ENCODE measurements around the gene LMTK2. TPM values are rescaled to one million over a fixed set of nuclear protein-coding genes. Genes with fewer than 3 reads are reported as not detected.

Gene LMTK2
- total RNA-seq, 1 donor from 2014 or later, result 15.1 TPM

- no peak overlapping the region for H3K4me3 Mint-ChIP-seq
- no peaks in the 10 kb centered on the region for H3K9me3 Mint-ChIP-seq
- H3K36me3 Mint-ChIP-seq (ENCODE audit: low read depth), result peaks cover 27% of the 10 kb centered on the region
- no peak overlapping the region for H3K27ac Mint-ChIP-seq
- H3K4me1 Mint-ChIP-seq, result peaks cover 3% of the 10 kb centered on the region
- intact Hi-C loops (cut with micrococcal nuclease), result no loop called here
- DNase-seq, result no peak
- H3K27me3 Mint-ChIP-seq, result no peaks in the 10 kb centered on the region
These were observed 117.4 kb downstream of the LMTK2 start for GRCh38 chr7:98223898-98224700.

DNA sequence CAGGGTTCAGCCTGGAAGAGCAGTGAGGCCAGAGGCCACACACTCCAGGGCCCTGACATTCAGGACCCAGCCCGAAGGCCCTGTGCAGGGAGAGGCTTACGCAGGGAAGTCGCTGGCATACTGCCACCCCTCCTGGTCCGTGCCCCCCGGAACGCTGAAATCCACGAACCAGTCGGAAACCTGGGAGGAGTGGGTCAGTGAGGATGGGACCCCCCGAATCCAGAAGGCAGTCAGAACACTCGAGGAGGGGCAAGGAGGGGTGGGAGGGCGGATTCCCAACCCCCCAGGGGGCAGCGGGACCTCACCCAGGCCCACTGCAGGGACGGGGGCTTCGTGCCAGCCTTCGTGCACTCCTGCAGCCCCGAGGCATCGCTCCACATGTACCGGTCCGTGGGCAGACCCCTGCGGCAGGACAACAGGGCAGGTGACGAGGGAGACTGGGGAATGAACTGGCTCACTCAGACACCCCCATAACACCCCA is 118.1 kb downstream of the LMTK2 start:
- Mint-ChIP-seq H3K4me3 (no peak overlapping the region), H3K27ac (no peak overlapping the region), H3K9me3 (no peaks in the 10 kb centered on the region), H3K4me1 (no peaks in the 10 kb centered on the region), H3K27me3 (no peaks in the 10 kb centered on the region), H3K36me3 (ENCODE audit: low read depth) (peaks cover 24% of the 10 kb centered on the region)
- intact Hi-C loops (cut with micrococcal nuclease), result no loop called here
- no peak for DNase-seq

GRCh38 chr7:98225913-98226614 is 119.4 kb downstream of the LMTK2 start:
- H3K4me1 Mint-ChIP-seq, result no peaks in the 10 kb centered on the region
- no peak for DNase-seq
- intact Hi-C loops (cut with micrococcal nuclease), result no loop called here
- no peak overlapping the region for H3K27ac Mint-ChIP-seq
- H3K27me3 Mint-ChIP-seq, result no peaks in the 10 kb centered on the region
- no peak overlapping the region for H3K4me3 Mint-ChIP-seq
- H3K9me3 Mint-ChIP-seq, result no peaks in the 10 kb centered on the region
- H3K36me3 Mint-ChIP-seq (ENCODE audit: low read depth), result peaks cover 27% of the 10 kb centered on the region

DNA sequence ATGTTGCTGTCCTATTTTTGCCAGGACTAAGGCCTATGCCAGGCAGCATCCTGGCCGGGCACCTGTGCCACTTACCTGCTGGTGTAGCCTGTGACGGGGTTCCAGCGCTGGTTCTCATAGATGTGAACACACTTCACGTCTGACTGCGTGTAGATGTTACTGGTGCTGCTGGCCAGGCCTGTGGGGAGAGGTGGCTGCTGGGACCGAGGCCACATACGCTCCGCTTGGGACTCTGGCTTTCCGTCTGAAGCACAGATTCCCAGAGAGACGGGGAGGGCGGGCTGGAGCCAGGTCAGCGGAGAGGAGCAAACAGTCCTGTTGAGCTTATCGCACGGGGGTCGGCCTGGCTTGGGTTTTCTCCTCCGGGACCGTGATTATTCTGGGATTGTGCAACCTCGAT is 121.3 kb downstream of the LMTK2 start:
- H3K9me3 Mint-ChIP-seq, result no peaks in the 10 kb centered on the region
- no peaks in the 10 kb centered on the region for H3K4me1 Mint-ChIP-seq
- H3K4me3 Mint-ChIP-seq, result no peak overlapping the region

GRCh38 chr7:98228801-98229200 is 122.1 kb downstream of the LMTK2 start:
- H3K36me3 Mint-ChIP-seq (ENCODE audit: low read depth), result peaks cover 20% of the 10 kb centered on the region
- DNase-seq, result no peak
- no peak overlapping the region for H3K27ac Mint-ChIP-seq
- H3K4me3 Mint-ChIP-seq, result no peak overlapping the region
- H3K27me3 Mint-ChIP-seq, result no peaks in the 10 kb centered on the region
- intact Hi-C loops (cut with micrococcal nuclease), result no loop called here
- no peaks in the 10 kb centered on the region for H3K9me3 Mint-ChIP-seq
- no peaks in the 10 kb centered on the region for H3K4me1 Mint-ChIP-seq

More for the DNA sequence above, 121.3 kb downstream of the LMTK2 start:
- H3K36me3 Mint-ChIP-seq (ENCODE audit: low read depth), result peaks cover 21% of the 10 kb centered on the region
- no peak for DNase-seq
- H3K27me3 Mint-ChIP-seq, result no peaks in the 10 kb centered on the region
- no peak overlapping the region for H3K27ac Mint-ChIP-seq
- intact Hi-C loops (cut with micrococcal nuclease), result no loop called here

GRCh38 chr7:98229441-98229840 is 122.8 kb downstream of the LMTK2 start:
- no peak overlapping the region for H3K4me3 Mint-ChIP-seq
- no peak overlapping the region for H3K27ac Mint-ChIP-seq
- H3K9me3 Mint-ChIP-seq, result no peaks in the 10 kb centered on the region
- H3K36me3 Mint-ChIP-seq (ENCODE audit: low read depth), result peaks cover 22% of the 10 kb centered on the region
- intact Hi-C loops (cut with micrococcal nuclease), result no loop called here
- H3K27me3 Mint-ChIP-seq, result no peaks in the 10 kb centered on the region
- no peak for DNase-seq
- no peaks in the 10 kb centered on the region for H3K4me1 Mint-ChIP-seq

DNA sequence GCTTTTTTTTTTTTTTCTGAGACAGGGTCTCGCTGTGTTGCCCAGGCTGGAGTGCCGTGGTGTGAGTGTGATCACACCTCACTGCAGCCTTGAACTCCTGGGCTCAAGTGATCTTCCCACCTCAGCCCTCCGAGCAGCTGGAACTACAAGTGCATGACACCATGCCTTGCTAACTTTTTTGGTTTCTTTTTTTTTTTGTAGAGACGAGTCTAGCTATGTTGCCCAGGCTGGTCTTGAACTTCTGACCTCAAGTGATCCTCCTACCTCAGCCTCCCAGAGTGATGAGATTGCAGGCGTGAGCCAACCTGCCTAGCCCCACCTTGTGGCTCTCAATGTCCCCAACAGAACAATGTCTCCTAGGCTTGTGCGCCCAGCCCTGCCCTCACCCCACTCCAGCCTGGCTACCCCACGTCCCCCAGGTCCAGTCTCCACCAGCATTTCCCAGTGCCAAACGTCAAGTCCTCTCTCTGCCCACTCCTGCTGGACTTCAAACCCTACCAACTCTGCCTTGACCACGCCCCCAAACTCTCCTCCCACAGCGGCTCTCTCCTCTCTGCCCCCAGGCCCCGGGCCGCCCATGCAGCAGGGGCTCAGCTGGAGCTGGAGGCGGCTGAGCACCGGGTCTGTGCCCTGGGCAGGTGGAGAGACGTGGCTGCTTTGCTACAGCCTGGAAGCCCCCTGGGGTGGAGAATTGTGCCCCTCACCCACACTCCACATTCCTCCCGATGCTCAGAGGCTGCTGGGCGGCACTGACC is 123.5 kb downstream of the LMTK2 start:
- intact Hi-C loops (cut with micrococcal nuclease), result no loop called here
- peaks cover 27% of the 10 kb centered on the region for H3K36me3 Mint-ChIP-seq (ENCODE audit: low read depth)
- H3K27ac Mint-ChIP-seq, result no peak overlapping the region

DNA sequence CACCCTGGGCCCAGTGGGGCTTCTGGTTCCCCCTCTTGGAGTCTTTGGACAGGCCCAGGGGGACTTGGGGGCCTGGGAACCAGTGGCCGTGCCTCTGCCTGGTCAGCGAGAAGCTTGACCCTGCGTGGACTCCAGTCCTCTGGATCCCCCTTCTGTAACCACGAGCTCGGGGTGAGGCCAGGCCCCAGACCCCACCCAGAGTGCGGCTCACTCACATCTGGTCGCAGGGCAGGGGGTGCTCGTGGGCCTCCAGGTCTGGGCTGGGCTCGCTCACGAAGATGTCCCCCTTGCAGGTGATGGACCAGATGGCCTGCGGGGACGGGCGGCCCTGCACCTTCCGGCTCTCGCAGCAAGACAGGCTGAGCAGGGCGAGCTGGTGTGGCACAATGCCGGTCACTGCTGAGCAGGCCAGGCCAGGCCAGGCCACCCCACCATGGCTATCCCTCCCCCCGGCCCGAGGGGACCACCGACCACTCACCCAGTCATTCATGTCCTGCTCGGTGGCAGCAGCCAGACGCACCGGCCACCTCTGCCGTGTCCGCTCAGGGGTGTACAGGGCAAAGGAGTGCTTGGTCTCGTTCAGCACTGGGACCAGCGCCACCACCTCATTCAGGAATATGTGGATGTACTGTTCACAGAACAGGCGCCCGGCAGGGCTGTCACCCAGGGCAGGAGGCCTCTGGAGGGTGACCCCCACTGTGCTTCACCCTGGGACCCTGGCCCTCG is 124.2 kb downstream of the LMTK2 start:
- Mint-ChIP-seq H3K4me3 (no peak overlapping the region), H3K9me3 (no peaks in the 10 kb centered on the region), H3K4me1 (no peaks in the 10 kb centered on the region), H3K36me3 (ENCODE audit: low read depth) (peaks cover 27% of the 10 kb centered on the region), H3K27me3 (no peaks in the 10 kb centered on the region), H3K27ac (no peak overlapping the region)
- no peak for DNase-seq
- intact Hi-C loops (cut with micrococcal nuclease), result no loop called here

More for the DNA sequence above, 123.5 kb downstream of the LMTK2 start:
- H3K4me1 Mint-ChIP-seq, result no peaks in the 10 kb centered on the region
- no peaks in the 10 kb centered on the region for H3K9me3 Mint-ChIP-seq
- no peak for DNase-seq
- H3K4me3 Mint-ChIP-seq, result no peak overlapping the region
- no peaks in the 10 kb centered on the region for H3K27me3 Mint-ChIP-seq

GRCh38 chr7:98231493-98232262 is 125.0 kb downstream of the LMTK2 start:
- Mint-ChIP-seq H3K9me3 (no peaks in the 10 kb centered on the region), H3K27me3 (no peaks in the 10 kb centered on the region), H3K4me3 (no peak overlapping the region), H3K4me1 (no peaks in the 10 kb centered on the region), H3K27ac (no peak overlapping the region), H3K36me3 (ENCODE audit: low read depth) (peaks cover 25% of the 10 kb centered on the region)
- intact Hi-C loops (cut with micrococcal nuclease), result no loop called here
- no peak for DNase-seq

DNA sequence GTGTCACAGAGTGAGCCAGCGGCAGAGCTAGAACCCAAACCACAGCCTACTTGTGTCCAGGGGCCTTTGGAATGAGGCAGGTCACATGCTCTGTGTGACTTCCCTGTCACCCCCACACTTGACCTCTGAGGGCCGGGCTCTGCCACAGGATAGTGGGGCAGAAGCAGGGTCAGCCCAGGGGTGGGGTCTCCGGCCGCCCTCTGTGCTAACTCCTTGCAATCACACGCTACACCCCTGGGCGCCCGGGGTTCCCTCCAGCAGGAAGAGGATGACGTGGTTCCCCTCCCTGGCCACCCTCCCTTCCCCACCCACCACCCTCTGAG is 125.6 kb downstream of the LMTK2 start:
- Mint-ChIP-seq H3K9me3 (no peaks in the 10 kb centered on the region), H3K27me3 (no peaks in the 10 kb centered on the region), H3K27ac (no peak overlapping the region), H3K4me3 (no peak overlapping the region), H3K4me1 (no peaks in the 10 kb centered on the region), H3K36me3 (ENCODE audit: low read depth) (peaks cover 26% of the 10 kb centered on the region)
- no peak for DNase-seq
- intact Hi-C loops (cut with micrococcal nuclease), result no loop called here

- intact Hi-C loops (cut with micrococcal nuclease), result no loop called here
- H3K27ac Mint-ChIP-seq, result no peak overlapping the region
- H3K36me3 Mint-ChIP-seq (ENCODE audit: low read depth), result peaks cover 24% of the 10 kb centered on the region
These were observed 126.1 kb downstream of the LMTK2 start for GRCh38 chr7:98232799-98233198.

GRCh38 chr7:98233219-98234070 is 126.8 kb downstream of the LMTK2 start:
- no peak for DNase-seq
- H3K9me3 Mint-ChIP-seq, result no peaks in the 10 kb centered on the region
- peaks cover 24% of the 10 kb centered on the region for H3K36me3 Mint-ChIP-seq (ENCODE audit: low read depth)
- intact Hi-C loops (cut with micrococcal nuclease), result no loop called here
- H3K4me1 Mint-ChIP-seq, result no peaks in the 10 kb centered on the region
- no peak overlapping the region for H3K27ac Mint-ChIP-seq
- no peak overlapping the region for H3K4me3 Mint-ChIP-seq
- H3K27me3 Mint-ChIP-seq, result no peaks in the 10 kb centered on the region

More at GRCh38 chr7:98232799-98233198, 126.1 kb downstream of the LMTK2 start:
- no peaks in the 10 kb centered on the region for H3K9me3 Mint-ChIP-seq
- no peak for DNase-seq
- no peaks in the 10 kb centered on the region for H3K27me3 Mint-ChIP-seq
- H3K4me1 Mint-ChIP-seq, result no peaks in the 10 kb centered on the region
- H3K4me3 Mint-ChIP-seq, result no peak overlapping the region

Measured in activated CD4-positive, alpha-beta T cell treated with anti-CD3 and anti-CD28 coated beads, Interleukin-2, amount 10 ng/mL, durations not matched to agents 24 days and 14 days (primary cell).